Adipocyte (in vitro differentiated cells): ENCODE results near the gene GOLGA8B.
"Not testable (repeated sequence)": the region's sequence is repeated elsewhere in the genome, so short reads cannot be mapped to it uniquely, and the experiment has no call there.

Experiments used
- DNase-seq: peaks from one replicate; pipeline ENCODE4 v3.0.0-alpha.2; 2015; ENCODE audit warnings: low read depth
- H3K27me3 ChIP-seq: replicated peaks from 2 replicates; pipeline ENCODE4 v1.7.0; 2013; ENCODE audit warnings: mild to moderate bottlenecking, low read length, moderate library complexity; ENCODE audit not compliant: control insufficient read depth, insufficient read depth
- H3K36me3 ChIP-seq: 2 replicates; pipeline ENCODE4 v1.7.0; 2013; ENCODE audit warnings: low read length, mild to moderate bottlenecking, moderate library complexity; ENCODE audit not compliant: control insufficient read depth, insufficient read depth, severe bottlenecking
- H3K4me1 ChIP-seq: 2 replicates; pipeline ENCODE4 v1.7.0; 2013; ENCODE audit warnings: mild to moderate bottlenecking, low read length, moderate library complexity; ENCODE audit not compliant: control insufficient read depth, insufficient read depth
- H3K4me3 ChIP-seq: 2 replicates; pipeline ENCODE4 v1.7.0; 2013; ENCODE audit warnings: mild to moderate bottlenecking, low read length, moderate library complexity
- H3K9ac ChIP-seq: 2 replicates; pipeline ENCODE4 v1.7.0; 2013; ENCODE audit warnings: mild to moderate bottlenecking, low read length, moderate library complexity
- H3K9me3 ChIP-seq: 2 replicates; pipeline ENCODE4 v1.7.0; 2013; ENCODE audit warnings: mild to moderate bottlenecking, low read length, moderate library complexity; ENCODE audit not compliant: control insufficient read depth

Gene GOLGA8B

DNA sequence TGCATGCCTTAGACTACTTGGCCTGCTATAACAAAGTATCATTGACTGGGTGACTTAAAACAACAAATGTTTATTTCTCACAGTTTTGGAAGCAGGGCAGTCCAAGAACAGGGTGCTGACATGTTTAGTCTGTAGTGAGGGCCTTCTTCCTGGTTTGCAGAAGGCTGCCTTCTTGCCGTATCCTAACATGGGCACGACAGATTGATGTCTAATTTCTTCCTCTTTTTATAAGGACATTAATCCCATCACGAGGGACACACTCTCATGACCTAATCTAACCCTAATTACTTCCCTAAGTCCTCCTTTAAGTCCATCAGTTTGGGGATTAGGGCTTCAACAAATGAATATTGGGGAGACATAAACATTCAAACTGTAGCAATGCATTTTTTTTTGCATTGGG is 10.9 kb upstream of the GOLGA8B start:
- no peak overlapping the region for H3K9ac ChIP-seq
- no peaks in the 10 kb centered on the region for H3K36me3 ChIP-seq
- no peak overlapping the region for H3K4me3 ChIP-seq
- no peaks in the 10 kb centered on the region for H3K27me3 ChIP-seq
- no peaks in the 10 kb centered on the region for H3K4me1 ChIP-seq
- no peak for DNase-seq
- no peaks in the 10 kb centered on the region for H3K9me3 ChIP-seq

DNA sequence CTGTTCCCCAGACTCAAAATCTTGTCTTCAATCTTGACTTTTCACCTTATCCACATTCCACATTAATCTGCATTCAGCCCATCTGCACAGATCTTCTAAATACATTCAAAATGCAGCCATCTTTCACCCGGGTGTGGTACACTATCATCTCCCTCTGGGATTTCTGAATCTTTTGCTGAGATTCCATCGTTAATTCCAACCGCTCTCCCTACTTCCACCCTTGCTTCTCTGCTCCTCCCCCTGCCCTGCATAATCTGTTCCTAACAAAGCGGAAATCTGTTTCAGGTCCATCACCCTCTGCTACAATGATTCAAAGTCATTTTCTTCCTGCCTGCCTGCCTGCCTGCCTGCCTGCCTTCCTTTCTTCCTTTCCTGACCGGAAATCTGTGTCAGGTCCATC is 7.9 kb upstream of the GOLGA8B start:
- no peak for DNase-seq
- Histone ChIP-seq H3K9me3 (no peaks in the 10 kb centered on the region), H3K9ac (no peak overlapping the region), H3K4me1 (no peaks in the 10 kb centered on the region), H3K4me3 (no peak overlapping the region), H3K27me3 (no peaks in the 10 kb centered on the region), H3K36me3 (no peaks in the 10 kb centered on the region)

DNA sequence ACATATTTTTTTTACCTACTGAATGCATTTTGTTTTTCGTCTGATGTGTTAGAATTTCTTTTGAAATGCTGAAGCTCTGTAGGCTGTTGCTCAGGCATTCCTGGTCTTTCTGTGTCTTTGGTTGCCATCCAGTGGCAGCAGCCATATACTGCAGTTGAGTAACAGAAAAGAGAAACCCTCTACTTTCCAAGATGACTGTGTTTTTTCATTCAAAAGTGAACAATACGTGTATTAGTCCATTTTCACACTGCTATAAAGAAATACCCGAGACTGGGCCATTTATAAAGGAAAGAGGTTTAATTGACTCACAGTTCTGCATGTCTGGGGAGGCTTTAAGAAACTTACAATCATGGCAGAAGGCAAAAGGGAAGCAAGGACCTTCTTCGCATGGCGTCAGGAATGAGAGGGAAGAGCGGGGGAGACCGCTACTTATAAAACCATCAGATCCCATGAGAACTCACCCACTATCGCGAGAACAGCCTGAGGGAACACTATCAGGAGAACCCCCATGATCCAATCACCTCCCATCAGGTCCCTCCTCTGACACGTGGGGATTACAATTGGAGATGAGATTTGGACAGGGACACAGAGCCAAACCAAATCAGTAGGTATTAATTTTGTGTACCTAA is 4.7 kb upstream of the GOLGA8B start:
- peak overlapping the region; percentile 81 for H3K4me3 ChIP-seq
- H3K4me1 ChIP-seq: peaks cover 6% of the 10 kb centered on the region
- peak; percentile 94 for DNase-seq
- H3K36me3 ChIP-seq: no peaks in the 10 kb centered on the region
- peak overlapping the region; percentile 75 for H3K9ac ChIP-seq
- no peaks in the 10 kb centered on the region for H3K9me3 ChIP-seq
- H3K27me3 ChIP-seq: no peaks in the 10 kb centered on the region

DNA sequence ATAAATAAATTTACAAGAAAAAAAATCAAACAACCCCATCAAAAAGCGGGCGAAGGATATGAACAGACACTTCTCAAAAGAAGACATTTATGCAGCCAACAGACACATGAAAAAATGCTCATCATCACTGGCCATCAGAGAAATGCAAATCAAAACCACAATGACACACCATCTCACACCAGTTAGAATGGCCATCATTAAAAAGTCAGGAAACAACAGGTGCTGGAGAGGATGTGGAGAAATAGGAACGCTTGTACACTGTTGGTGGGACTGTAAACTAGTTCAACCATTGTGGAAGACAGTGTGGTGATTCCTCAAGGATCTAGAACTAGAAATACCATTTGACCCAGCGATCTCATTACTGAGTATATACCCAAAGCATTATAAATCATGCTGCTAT is 2.5 kb upstream of the GOLGA8B start:
- H3K27me3 ChIP-seq, H3K4me3 ChIP-seq, H3K4me1 ChIP-seq, DNase-seq, H3K36me3 ChIP-seq, H3K9me3 ChIP-seq, H3K9ac ChIP-seq: not testable (repeated sequence)

DNA sequence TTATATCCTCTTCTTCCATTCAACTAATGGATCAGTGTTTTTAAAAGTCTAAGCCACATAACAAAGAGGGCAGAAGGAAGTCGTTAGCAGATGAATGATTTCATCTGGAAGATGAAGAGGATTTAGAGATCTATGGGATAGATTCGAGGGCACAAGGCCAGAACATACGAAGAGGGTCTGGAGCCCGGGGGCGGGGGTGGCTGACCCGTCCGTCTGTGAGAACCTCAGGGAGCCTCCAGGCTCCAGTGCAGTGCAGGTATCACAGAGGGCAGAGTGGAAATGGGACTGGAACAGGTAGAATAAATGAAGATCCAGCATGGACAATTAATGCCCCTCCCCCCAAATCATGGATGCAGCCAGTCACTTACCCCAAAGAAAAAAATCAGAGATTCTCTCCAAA is 1.5 kb upstream of the GOLGA8B start:
- Histone ChIP-seq H3K9me3 (no peaks in the 10 kb centered on the region), H3K4me1 (peaks cover 10% of the 10 kb centered on the region), H3K27me3 (no peaks in the 10 kb centered on the region), H3K36me3 (no peaks in the 10 kb centered on the region), H3K4me3 (no peak overlapping the region), H3K9ac (no peak overlapping the region)
- no peak for DNase-seq

DNA sequence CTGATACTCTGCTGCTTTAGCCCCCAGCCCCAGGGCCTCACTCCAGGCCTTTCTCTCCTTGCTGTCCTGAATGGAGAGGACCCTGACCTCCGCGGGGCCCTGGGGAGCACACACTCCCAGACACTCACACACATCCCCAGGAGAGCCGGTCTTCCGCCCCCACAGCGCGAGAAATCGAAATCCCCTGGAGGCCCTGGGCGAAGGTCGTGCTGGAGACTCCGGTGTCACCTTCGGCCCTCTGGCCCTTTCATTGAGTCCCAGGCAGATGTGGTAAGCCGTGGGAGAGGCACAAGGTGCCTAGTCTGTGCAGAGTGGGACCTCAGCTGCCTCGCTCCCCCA is 848 bp upstream of the GOLGA8B start:
- H3K4me1 ChIP-seq: peaks cover 10% of the 10 kb centered on the region
- no peak for DNase-seq
- H3K27me3 ChIP-seq: no peaks in the 10 kb centered on the region
- H3K9me3 ChIP-seq: no peaks in the 10 kb centered on the region
- H3K9ac ChIP-seq: peak overlapping the region; percentile 80
- H3K36me3 ChIP-seq: no peaks in the 10 kb centered on the region
- peak overlapping the region; percentile 87 for H3K4me3 ChIP-seq

DNA sequence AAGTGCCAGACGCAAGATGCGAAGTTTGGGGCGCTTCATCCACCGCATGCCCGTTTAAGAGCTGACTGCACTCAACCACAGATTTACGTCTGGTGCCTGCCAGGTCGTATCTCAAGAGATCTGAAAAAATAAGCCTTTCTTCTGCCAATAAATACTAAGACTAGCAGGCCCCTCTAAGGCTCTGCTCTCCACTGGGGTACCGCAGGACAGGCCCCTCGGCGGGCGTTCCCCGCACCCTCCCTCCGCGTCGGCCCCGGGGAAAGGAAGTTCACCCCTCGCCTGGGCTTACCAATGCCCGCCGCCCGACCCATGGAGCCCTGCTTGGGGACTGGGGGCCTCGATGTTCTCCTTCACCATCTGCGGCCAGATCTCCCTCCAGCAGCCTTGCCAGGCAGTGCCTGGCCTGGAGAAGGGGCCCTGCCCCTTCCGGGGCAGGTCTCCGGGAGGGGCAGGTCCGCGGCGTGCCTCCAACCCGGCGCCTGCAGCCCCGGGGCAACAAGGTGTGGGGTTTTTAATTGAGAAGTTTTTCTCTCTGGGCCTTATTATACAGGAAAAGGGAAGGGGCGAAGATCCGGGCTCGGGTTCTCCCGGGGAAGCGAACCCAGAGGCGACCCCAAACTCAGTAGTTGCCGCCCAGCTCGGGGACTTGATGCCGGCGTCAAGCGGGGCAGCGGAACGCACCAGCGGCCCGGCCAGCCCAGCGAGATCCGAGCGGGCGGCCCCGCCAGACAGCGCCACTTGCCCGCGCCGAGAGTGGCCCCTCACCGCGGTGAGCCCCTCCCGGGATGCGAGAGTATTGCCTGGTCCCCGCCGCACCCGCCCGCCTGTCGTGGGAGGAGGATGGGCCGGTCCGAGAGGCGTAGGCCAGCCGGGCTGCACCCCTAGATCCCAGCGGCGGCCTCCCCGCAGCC is 735 bp downstream of the GOLGA8B start:
- Histone ChIP-seq H3K4me3 (peak overlapping the region; percentile 87), H3K4me1 (peaks cover 15% of the 10 kb centered on the region), H3K36me3 (no peaks in the 10 kb centered on the region), H3K27me3 (no peaks in the 10 kb centered on the region), H3K9ac (peak overlapping the region; percentile 80), H3K9me3 (no peaks in the 10 kb centered on the region)
- DNase-seq: peak; percentile 64

DNA sequence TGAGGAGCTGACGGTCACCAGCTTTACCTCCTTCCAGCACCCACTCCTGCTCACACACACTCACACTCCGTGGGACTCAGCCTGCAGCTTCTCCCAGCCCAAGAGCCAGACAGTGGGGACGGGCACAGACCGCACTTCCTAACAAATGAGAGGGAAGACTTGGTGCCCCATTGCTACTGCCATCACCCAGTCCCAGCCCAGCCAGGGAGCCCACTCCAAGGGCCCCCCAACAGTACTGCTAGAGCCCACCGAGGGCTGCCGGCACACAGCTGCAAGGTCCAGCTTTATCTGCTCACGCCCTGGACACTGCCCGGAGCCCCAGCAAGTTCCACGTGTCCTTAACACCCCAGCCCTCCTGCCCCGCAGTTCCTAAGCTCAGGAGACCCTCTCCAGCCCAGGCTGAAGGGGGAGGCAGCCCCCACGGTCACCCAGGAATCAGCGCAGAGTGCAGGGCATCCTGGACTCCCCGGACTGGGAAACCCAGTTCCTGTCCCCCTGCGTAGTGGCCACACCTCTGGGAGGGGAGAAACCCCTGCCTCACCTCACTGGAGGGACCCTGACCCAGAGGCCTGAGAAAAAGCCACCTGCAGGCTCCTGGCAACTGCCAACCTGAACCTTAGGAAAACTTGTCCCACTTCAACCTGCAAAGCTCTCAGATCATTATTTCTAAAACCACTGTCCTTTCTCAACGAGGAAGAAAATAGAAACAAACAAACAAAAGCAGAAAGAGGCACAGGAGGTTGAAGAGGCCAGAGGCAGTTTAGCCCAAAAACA is 1.6 kb downstream of the GOLGA8B start:
- H3K9me3 ChIP-seq, DNase-seq: not testable (repeated sequence)
- H3K4me1 ChIP-seq: peaks cover 20% of the 10 kb centered on the region

DNA sequence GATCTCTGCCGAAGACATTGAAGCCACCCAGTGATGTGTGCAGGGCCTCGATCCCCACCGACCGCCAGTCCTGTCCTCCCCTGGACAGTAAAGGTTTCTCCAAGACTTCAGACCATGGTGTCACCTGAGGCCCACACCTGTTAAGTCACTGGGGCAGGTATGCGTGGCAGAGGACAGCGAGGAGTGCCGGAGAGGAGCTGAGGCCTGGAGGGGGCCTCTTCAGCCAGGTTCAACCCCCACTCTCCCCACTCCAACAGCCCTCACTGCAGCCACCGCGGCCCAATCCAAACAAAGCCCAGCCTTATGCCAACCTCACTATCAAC is 2.4 kb downstream of the GOLGA8B start:
- H3K4me1 ChIP-seq: peaks cover 20% of the 10 kb centered on the region
- no peak overlapping the region for H3K4me3 ChIP-seq
- no peaks in the 10 kb centered on the region for H3K9me3 ChIP-seq
- H3K9ac ChIP-seq: no peak overlapping the region
- DNase-seq: no peak
- no peaks in the 10 kb centered on the region for H3K36me3 ChIP-seq
- H3K27me3 ChIP-seq: no peaks in the 10 kb centered on the region

More for the DNA sequence above, 1.6 kb downstream of the GOLGA8B start:
- H3K4me3 ChIP-seq: peak overlapping the region; percentile 87
- peak overlapping the region; percentile 80 for H3K9ac ChIP-seq
- not testable (repeated sequence) for H3K36me3 ChIP-seq, H3K27me3 ChIP-seq

DNA sequence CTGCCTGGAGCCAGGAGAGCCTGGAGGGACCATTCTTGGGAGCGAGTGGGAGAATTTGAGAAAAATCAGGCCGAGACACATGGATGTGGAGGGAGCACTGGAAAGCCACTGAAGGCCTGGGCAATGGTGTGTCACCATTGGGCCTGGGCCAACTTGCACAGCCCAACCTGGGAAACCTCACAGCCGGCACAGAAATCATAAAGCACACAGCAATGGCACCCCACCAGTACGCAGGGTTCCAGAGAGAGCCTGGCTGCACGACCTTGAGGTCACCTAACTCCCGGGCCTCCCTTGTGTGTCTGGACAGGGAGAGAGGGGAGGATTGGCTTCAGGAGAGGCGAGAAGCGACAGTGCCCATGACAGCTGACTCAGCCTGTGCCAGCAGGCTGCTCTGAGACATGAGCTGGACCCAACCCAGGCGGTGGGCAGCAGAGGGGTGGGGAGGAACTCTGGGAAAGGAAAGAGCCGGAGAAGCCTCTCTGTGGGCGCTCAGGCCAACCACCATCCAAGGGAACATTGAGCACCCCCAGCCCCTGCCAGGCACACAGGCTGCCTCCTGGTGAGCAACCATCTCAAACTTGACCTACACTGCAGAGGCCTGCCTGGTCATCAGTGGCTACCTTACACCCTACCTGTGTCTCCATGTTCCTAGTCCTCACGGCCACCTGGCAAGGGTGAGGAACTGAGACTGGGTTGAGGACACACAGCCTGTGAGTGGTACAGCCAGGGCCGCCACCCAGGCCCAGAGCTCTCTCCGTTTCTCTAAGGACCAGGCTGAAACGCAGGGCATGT is 3.0 kb downstream of the GOLGA8B start:
- not testable (repeated sequence) for H3K4me3 ChIP-seq, H3K27me3 ChIP-seq, H3K9me3 ChIP-seq, H3K36me3 ChIP-seq, H3K9ac ChIP-seq, DNase-seq
- H3K4me1 ChIP-seq: peaks cover 20% of the 10 kb centered on the region

DNA sequence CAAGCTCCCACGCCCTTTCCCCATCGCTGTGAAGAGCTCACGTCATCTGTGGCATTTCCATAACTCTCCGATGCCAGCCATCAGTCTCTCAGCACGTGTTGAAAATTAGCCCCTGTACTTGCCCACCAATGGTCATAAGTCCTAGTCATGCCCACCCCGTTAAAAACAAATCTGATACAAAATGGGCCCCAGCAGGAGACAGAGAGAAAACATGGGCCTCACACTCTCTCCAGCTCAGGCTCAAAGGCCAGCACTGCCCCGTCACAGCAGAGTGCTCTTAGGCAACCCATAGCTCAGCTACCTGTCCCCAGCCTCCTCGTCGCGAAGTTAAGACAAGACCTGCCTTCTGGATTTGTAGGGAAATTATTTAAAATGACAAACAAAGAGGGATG is 5.2 kb downstream of the GOLGA8B start:
- no peaks in the 10 kb centered on the region for H3K36me3 ChIP-seq
- no peak overlapping the region for H3K9ac ChIP-seq
- no peaks in the 10 kb centered on the region for H3K27me3 ChIP-seq
- no peaks in the 10 kb centered on the region for H3K9me3 ChIP-seq
- DNase-seq: no peak
- H3K4me1 ChIP-seq: peaks cover 14% of the 10 kb centered on the region
- H3K4me3 ChIP-seq: no peak overlapping the region
